Panc1 (cell line): Measurements from ENCODE around the gene OVOL2. TPM values are rescaled to one million over a fixed set of nuclear protein-coding genes. Genes with fewer than 3 reads are reported as not detected.

Experiments
- ATAC-seq: fragments of 200-7000 bp; cut with Tn5 transposase; 2 replicates; pipeline ENCODE4 v1.9.1; 2020; ENCODE audit warnings: mild to moderate bottlenecking, moderate library complexity
- BruUV-seq: library from RNA; stranded (reverse); fragments of 400-500 nt; replicated peaks from 2 replicates; lab custom pipeline; 2021; lab: Mats Ljungman, UMichigan
- CTCF ChIA-PET: fragments of 300-600 bp; sonication (Branson Sonifier 250); formaldehyde crosslinking; loops from one replicate; lab custom pipeline; 2022; ENCODE audit warnings: antibody characterized with exemption; lab: Charles Lee
- POLR2A ChIA-PET: fragments of 300-600 bp; sonication (Branson Sonifier 250); formaldehyde crosslinking; loops from one replicate; lab custom pipeline; 2022; ENCODE audit warnings: antibody characterized with exemption; lab: Charles Lee
- DNase-seq: peaks from one replicate; pipeline ENCODE4 v3.0.0-alpha.2; 2010; ENCODE audit warnings: low read depth, low spot score
- H3K27ac ChIP-seq: 2 replicates; pipeline ENCODE4 v1.5.1; 2011; ENCODE audit warnings: mild to moderate bottlenecking, low read length, inconsistent platforms
- H3K27me3 ChIP-seq: fragments of 200-500 bp; sonication (Bioruptor generic); 2 replicates; pipeline ENCODE4 v1.6.0; 2014; ENCODE audit warnings: low read length, inconsistent platforms; ENCODE audit not compliant: control insufficient read depth, insufficient read depth
- H3K36me3 ChIP-seq: fragments of 200-500 bp; sonication (Bioruptor generic); 2 replicates; pipeline ENCODE4 v1.5.1; 2014; ENCODE audit warnings: inconsistent platforms, mild to moderate bottlenecking, low read length, moderate library complexity; ENCODE audit not compliant: control insufficient read depth, insufficient read depth
- H3K4me1 ChIP-seq: 2 replicates; pipeline ENCODE4 v1.5.1; 2011; ENCODE audit warnings: inconsistent platforms, mild to moderate bottlenecking, low read length, moderate library complexity; ENCODE audit not compliant: control insufficient read depth, insufficient read depth
- H3K4me3 ChIP-seq, 2 experiments: 2 replicates each; pipeline ENCODE4 v1.5.1; 2011 to 2012; ENCODE audit warnings: low read depth in 2 of 2, low read length in 2 of 2, mild to moderate bottlenecking in 2 of 2, inconsistent platforms in 1 of 2, moderate library complexity in 1 of 2
- H3K9me3 ChIP-seq: fragments of 200-500 bp; sonication (Bioruptor generic); 2 replicates; pipeline ENCODE4 v1.5.1; 2014; ENCODE audit warnings: low read depth, mild to moderate bottlenecking, inconsistent platforms, low read length, moderate library complexity; ENCODE audit not compliant: control insufficient read depth, insufficient read depth
- CTCF ChIP-seq: fragments of 450-650 bp; IDR thresholded peaks from 2 replicates; pipeline ENCODE4 v1.5.1; 2017; ENCODE audit warnings: mild to moderate bottlenecking
- POLR2AphosphoS5 ChIP-seq: IDR thresholded peaks from 2 replicates; pipeline ENCODE4 v1.6.1; 2012; ENCODE audit warnings: mild to moderate bottlenecking, low read depth, low read length, moderate library complexity
- REST ChIP-seq, 2 experiments: IDR thresholded peaks; 2 replicates each; pipeline ENCODE4 v1.6.1; 2011 to 2012; ENCODE audit warnings: low read depth in 2 of 2, control low read depth in 1 of 2, low read length in 1 of 2, mild to moderate bottlenecking in 1 of 2, moderate library complexity in 1 of 2; ENCODE audit not compliant: insufficient read depth in 1 of 2
- SIN3A ChIP-seq: IDR thresholded peaks from 2 replicates; pipeline ENCODE4 v1.6.1; 2012; ENCODE audit warnings: low read depth, mild to moderate bottlenecking, low read length, moderate library complexity, borderline replicate concordance; ENCODE audit not compliant: insufficient read depth
- TCF7L2 ChIP-seq: IDR thresholded peaks from 2 replicates; pipeline ENCODE4 v1.6.1; 2011; ENCODE audit warnings: mild to moderate bottlenecking, low read depth, low read length, inconsistent platforms
- in situ Hi-C: cut with HindIII; loops from 2 replicates; pipeline ENCODE4 v1.10.0; 2016; ENCODE audit warnings: low sequenced_read_pairs, low pct_unique_long_range_greater_than_20kb
- intact Hi-C: fragments of 100-400 bp; cut with micrococcal nuclease; formaldehyde crosslinking; loops from one replicate; pipeline ENCODE4 v1.10.0; 2022; ENCODE audit not compliant: unreplicated experiment
- total RNA-seq: library from RNA; stranded (reverse); gene quantifications from one replicate; pipeline ENCODE4 v1.2.1, GENCODE V29; 2021; ENCODE audit not compliant: unreplicated experiment

OVOL2 gene
- total RNA-seq, 1 experiment from 2014 or later = 0.77 TPM

GRCh38 chr20:18007534-18008292 is 50.0 kb downstream of the OVOL2 start:
- no peaks in the 10 kb centered on the region for H3K4me1 ChIP-seq
- no peaks in the 10 kb centered on the region for H3K36me3 ChIP-seq
- no peak overlapping the region for H3K4me3 ChIP-seq
- H3K9me3 ChIP-seq = no peaks in the 10 kb centered on the region
- no peaks in the 10 kb centered on the region for H3K27me3 ChIP-seq
- in situ Hi-C loops = no loop called here
- BruUV-seq = no TSS peak
- ChIA-PET POLR2A (no interaction called here), CTCF (no interaction called here)
- DNase-seq = no peak
- peak; percentile 52 for ATAC-seq
- TF ChIP-seq TCF7L2 = no peak
- TF ChIP-seq CTCF = no peak
- TF ChIP-seq SIN3A = no peak
- TF ChIP-seq REST (IDR thresholded peaks at IDR 0.05; ENCODE audit: insufficient read depth in 1 of 2, low read depth in 2 of 2, low read length in 1 of 2) = no peak
- no peak for TF ChIP-seq POLR2AphosphoS5
- intact Hi-C loops = no loop called here
- H3K27ac ChIP-seq = no peak overlapping the region

GRCh38 chr20:18006684-18007083 is 51.0 kb downstream of the OVOL2 start:
- Histone ChIP-seq H3K4me1 (no peaks in the 10 kb centered on the region), H3K4me3 (no peak overlapping the region), H3K9me3 (no peaks in the 10 kb centered on the region), H3K36me3 (no peaks in the 10 kb centered on the region), H3K27ac (no peak overlapping the region), H3K27me3 (no peaks in the 10 kb centered on the region)
- TF ChIP-seq SIN3A (no peak), REST (IDR thresholded peaks at IDR 0.05; ENCODE audit: insufficient read depth in 1 of 2, low read depth in 2 of 2, low read length in 1 of 2) (no peak), TCF7L2 (no peak), CTCF (no peak), POLR2AphosphoS5 (no peak)
- no peak for DNase-seq
- ATAC-seq = no peak
- in situ Hi-C loops = no loop called here
- no TSS peak for BruUV-seq
- ChIA-PET CTCF (no interaction called here), POLR2A (no interaction called here)
- intact Hi-C loops = no loop called here
